Activated T-helper 1 cell treated with Interleukin-2 at 50 U/mL for 16 hours (primary cell): ENCODE results near the gene FHIP1B.
"Not testable (repeated sequence)": the region's sequence is repeated elsewhere in the genome, so short reads cannot be mapped to it uniquely, and the experiment has no call there.

Experiments used
- DNase-seq: peaks from one replicate; pipeline ENCODE4 v3.0.0-alpha.2; 2020; ENCODE audit warnings: low read depth

The FHIP1B gene

DNA sequence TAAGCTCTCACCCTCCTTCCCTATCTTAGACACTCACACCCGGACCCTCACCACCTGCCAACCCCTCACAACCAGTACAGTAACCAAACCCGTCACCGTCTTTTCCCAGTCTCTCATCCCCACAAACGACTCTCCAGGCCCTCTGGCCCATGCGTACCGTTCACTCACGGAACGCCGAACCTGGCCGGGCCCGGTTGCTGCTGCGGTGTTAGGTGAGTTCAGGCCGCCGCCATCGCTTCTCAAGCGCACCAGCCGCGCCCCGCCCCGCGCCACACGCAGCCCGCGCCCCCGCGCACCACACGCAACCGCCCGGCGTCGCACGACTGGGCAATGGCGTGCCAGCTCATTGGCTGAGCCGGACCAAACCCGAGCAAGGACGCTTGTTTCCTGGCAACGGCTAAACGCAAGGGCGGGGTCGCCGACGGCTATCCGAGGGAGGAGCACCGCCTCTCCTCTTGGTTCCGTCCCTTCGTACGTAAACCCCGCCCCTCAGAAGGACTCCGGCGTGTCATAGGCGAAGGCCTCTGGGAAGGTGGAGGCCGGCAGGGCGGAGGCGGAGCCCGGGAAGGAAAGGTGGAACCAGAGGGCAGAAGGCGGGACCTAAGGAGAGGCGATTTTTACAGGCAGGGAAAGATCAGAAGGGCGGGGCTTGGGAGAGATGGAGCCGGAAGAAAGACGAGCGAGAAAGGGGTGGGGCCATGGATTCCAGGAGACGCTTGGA lies at the start of gene FHIP1B:
Gene FHIP1B, minus strand, starts transcription at position 250 of the 721 bp plus-strand sequence. CDS start 10,120 bp downstream, outside the sequence.
- peak; percentile 99 for DNase-seq

DNA sequence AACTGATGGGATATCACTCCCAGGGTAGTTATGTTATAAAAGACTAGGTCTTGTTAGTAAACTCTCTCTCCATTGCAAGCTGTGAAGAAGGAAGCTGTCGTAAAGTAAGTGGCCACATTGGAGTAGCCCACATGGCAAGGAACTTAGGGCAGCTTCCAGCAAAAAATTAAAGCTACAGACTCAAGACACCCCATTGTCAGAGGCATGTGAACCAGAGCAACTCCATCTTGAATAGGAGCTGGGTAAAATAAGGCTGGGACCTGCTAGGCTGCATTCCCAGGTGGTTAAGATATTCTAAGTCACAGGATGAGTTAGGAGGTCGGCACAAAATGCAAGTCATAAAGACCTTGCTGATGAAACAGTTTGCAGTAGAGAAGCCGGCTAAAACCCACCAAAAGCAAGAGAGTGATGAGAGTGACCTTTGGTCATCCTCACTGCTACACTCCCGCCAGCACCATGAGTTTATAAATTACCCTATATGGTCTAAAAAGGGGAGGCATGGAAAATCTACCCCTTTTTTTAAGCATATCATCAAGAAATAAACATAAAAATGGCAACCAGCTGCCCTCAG lies 49.1 kb upstream of the FHIP1B start:
- no peak for DNase-seq

DNA sequence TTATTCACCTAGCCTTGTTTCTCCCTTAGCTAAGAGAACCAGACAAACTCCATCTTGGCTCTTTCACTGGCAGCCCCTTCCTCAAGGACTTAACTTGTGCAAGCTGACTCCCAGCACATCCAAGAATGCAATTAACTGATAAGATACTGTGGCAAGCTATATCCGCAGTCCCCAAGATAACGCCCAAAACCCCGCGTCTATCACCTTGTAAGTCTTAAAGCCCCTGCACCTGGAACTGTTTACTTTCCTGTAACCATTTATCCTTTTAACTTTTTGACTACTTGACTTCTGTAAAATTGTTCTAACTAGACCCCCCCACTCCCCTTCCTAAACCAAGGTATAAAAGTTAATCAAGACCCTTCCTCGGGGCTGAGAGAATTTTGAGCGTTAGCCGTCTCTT lies 46.4 kb upstream of the FHIP1B start:
- not testable (repeated sequence) for DNase-seq

GRCh38 chr11:6273188-6273587 lies 38.8 kb upstream of the FHIP1B start:
- no peak for DNase-seq

- DNase-seq = no peak
Observed at GRCh38 chr11:6271598-6271997, 37.2 kb upstream of the FHIP1B start.

DNA sequence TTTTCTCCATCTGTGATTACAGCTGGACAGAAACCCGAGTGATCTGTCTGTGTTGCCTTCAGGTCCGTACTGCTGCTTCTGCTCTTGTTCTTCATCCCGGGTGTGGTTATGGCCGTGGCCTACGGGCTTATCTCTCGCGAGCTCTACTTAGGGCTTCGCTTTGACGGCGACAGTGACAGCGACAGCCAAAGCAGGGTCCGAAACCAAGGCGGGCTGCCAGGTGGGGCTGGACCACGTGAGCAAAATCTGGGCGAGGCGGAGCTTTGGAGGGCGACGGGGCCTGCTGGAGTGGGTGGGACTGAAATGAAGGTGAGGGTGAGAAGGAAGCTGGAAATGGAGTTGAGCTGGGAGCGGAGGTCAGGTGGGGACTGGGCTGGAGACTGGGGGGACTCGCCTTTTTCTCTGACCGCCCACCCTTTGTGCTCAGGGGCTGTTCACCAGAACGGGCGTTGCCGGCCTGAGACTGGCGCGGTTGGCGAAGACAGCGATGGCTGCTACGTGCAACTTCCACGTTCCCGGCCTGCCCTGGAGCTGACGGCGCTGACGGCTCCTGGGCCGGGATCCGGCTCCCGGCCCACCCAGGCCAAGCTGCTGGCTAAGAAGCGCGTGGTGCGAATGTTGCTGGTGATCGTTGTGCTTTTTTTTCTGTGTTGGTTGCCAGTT lies 36.3 kb upstream of the FHIP1B start:
- no peak for DNase-seq

GRCh38 chr11:6269994-6270393 lies 35.6 kb upstream of the FHIP1B start:
- DNase-seq = no peak

- no peak for DNase-seq
Observed at GRCh38 chr11:6268820-6269219, 34.4 kb upstream of the FHIP1B start.

GRCh38 chr11:6263662-6264061 lies 29.2 kb upstream of the FHIP1B start:
- no peak for DNase-seq

DNA sequence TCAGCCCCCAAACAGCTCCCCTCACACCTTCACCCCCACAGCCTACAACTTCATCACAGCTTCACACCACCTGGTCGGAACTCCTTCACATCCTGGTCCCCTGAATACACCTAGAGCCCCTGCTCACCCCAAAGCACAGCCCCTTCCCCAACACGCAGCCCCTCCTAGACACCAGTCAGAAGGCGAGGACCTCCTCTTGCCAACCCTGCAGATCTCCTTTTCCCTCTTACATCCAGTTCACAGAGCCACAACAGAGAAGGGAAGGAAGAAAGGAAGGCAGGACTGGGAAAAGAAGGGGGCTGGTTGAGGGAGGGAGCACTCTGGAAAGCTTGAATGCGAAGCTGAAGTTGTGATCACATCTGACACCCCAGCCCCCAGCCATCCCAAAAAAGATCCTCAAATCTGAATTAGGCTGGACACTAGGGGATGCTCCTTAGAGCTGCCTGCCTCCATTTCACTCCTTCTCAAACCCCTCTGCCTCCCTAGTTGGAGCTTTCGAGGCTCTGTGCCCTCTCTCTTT lies 25.8 kb upstream of the FHIP1B start:
- no peak for DNase-seq

DNA sequence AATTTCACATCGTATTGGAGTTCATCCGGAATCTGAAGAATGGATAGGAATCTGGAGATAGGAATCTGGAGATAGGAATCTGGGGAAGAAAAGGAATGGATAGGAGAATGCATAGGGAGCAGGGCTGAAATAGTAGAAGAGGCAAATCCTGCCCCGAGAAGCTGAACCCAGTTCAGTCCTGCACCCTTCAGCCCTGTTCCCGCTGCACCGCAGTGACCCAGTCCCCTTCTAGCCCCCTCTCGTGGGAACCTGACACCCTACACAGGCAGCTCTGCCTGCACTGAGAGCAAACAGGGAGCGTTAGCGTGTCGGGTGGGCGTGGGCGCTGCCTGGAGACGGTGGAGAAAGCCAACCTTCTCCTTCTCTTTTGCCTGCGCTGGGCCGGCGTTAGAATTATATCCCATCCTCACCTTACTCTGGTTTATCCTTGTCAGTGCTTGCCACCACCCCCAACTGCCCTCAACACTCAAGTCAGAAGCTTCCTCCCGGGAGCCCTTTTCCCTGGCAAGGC lies 24.2 kb upstream of the FHIP1B start:
- DNase-seq = no peak

- no peak for DNase-seq
Observed at GRCh38 chr11:6258141-6258540, 23.7 kb upstream of the FHIP1B start.

GRCh38 chr11:6253197-6253596 lies 18.8 kb upstream of the FHIP1B start:
- DNase-seq = no peak

DNA sequence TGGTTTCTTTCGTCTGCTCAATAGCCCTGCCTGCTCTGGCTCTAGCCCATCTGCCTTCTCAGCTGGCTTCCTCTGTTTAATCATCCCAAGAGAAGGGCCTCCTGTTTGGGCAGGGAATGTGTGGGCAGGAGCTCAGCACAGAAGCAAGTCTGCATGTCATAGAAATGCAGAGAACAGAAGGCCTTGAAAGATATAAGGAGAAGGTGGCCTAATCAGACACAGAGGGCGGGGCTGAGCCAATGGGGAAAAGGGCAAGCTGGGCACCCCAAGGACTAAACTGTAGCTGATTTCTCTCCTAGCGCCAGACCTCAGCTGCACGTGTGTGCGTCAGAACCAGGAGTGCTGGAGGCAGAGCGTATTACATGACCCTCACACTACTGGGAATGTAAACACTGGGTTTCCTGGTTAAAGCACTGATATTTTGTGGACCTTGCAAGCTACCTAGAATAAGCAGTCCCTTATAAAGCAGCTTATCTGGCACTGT lies 17.6 kb upstream of the FHIP1B start:
- DNase-seq = no peak

- DNase-seq = peak; percentile 20
Observed at GRCh38 chr11:6251120-6251733, 16.8 kb upstream of the FHIP1B start.

GRCh38 chr11:6249770-6250555 lies 15.5 kb upstream of the FHIP1B start:
- DNase-seq = no peak

DNA sequence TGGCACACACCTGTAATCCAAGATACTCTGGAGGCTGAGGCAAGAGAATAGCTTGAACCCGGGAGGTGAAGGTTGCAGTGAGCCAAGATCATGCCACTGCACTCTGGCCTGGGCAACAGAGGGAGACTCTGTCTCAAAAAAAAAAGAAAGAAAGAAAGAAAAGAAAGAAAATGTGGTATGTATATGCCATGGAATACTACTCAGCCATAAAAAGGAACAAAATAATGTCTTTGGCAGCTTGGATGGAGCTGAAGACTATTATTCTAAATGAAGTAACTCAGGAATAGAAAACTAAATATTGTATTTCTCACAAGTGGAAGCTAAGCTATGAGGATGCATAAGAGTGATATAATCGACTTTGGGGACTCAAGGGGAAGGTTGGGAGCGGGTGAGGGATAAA lies 14.5 kb upstream of the FHIP1B start:
- DNase-seq = not testable (repeated sequence)

DNA sequence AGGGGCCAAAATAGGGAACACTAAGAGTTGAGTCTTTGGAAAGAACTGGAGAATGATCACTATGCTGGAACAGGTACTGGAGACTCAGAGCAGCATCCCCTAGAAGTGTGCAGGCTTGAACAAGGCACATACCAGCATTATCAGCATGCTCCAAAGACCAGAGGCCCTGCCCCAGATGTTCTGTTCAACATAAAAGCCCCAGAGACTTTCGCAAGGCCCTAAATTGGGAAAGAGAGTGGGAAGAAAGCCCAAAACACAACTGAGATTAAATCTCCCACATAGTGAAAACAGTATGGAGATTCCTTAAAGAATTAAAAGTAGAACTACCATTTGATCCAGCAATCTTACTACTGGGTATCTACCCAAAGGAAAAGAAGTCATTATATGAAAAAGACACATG lies 13.8 kb upstream of the FHIP1B start:
- DNase-seq = no peak

DNA sequence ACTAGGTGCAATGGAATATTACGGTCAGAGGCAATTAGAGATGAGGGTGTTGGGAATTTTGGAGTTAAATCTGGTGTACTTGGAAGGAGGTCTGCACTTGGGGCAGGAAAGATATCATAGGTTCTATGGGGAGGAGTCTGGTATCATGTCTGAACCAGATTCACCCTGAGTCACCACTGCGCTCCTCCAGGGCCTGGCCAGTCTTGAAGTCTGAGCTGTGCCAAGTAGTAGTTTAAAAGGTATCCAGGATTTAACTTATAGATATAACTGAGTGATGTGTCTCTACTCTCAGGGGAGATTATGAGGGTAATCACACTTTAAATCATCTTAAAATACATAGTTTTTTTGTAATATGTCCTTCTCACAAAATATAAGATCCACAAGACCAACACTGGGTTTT lies 11.1 kb upstream of the FHIP1B start:
- DNase-seq = no peak

DNA sequence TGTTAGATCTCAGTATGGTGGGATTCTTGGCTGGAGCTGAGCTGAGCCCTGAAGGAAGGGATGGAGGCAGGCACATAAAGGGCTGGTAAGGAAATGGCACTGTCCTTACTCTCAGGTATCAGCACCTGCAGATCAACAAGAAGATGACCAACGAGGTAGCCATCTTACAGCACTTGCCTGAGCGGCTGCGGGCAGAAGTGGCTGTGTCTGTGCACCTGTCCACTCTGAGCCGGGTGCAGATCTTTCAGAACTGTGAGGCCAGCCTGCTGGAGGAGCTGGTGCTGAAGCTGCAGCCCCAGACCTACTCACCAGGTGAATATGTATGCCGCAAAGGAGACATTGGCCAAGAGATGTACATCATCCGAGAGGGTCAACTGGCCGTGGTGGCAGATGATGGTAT lies 6.9 kb upstream of the FHIP1B start:
- no peak for DNase-seq

- no peak for DNase-seq
Observed at GRCh38 chr11:6240781-6241180, 6.3 kb upstream of the FHIP1B start.

DNA sequence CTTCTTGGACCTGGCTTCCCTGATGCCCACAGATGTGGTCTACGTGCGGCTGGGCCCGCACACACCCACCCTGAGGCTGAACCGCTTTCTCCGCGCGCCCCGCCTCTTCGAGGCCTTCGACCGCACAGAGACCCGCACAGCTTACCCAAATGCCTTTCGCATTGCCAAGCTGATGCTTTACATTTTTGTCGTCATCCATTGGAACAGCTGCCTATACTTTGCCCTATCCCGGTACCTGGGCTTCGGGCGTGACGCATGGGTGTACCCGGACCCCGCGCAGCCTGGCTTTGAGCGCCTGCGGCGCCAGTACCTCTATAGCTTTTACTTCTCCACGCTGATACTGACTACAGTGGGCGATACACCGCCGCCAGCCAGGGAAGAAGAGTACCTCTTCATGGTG lies 5.7 kb upstream of the FHIP1B start:
- DNase-seq = no peak
